Cortex of kidney (tissue), 1 donor: ENCODE results near the gene REXO1.

Source experiments
- DNase-seq: peaks from one replicate; lab custom pipeline; 2025; lab: John Stamatoyannopoulos, UW

REXO1 gene

GRCh38 chr19:1790054-1790792 lies 58.1 kb downstream of the REXO1 start:
- no peak for DNase-seq

GRCh38 chr19:1789261-1790041 lies 58.8 kb downstream of the REXO1 start:
- no peak for DNase-seq

- DNase-seq, result no peak
These were observed 61.2 kb downstream of the REXO1 start for GRCh38 chr19:1787116-1787515.

DNA sequence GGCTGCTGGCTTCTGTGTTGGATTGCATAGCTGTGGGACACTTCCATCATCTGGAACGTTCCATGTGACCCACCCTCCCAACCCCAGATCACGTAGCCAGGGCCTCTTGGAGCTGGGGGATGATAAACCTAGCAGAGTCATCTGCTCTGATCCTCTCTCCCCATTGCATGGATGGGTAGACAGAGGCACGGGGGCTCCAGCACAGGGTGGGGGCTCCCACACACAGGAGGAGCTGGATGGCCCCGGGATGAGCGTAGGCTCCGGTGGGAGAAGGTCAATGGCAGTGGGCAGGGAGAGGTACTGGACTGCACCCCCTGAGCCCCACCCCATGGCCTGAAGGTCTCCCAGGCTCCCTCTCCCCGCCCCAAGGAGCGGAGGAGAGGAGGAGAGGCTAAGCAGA lies 61.6 kb downstream of the REXO1 start:
- DNase-seq, result no peak

DNA sequence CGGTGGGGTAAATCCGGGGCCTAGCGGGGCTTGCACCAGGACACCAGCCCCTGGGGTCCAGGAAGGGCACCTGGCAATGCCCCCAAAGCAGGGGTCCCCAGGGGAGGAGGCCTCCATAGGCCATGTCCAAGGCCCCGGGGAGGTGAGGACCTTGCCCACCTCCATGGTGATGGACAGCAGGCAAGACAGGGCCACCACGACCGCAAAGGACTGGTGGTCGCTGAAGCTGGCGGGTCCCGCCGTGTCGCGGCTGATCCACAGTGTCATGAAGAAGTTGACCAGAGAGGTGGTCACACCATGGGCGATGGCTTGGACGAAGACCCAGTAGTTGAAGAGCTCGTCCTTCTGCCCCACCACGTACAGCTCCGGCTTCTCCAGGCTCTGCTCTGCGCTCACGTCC lies 63.0 kb downstream of the REXO1 start:
- no peak for DNase-seq

- no peak for DNase-seq
These were observed 64.4 kb downstream of the REXO1 start for GRCh38 chr19:1783874-1784273.

DNA sequence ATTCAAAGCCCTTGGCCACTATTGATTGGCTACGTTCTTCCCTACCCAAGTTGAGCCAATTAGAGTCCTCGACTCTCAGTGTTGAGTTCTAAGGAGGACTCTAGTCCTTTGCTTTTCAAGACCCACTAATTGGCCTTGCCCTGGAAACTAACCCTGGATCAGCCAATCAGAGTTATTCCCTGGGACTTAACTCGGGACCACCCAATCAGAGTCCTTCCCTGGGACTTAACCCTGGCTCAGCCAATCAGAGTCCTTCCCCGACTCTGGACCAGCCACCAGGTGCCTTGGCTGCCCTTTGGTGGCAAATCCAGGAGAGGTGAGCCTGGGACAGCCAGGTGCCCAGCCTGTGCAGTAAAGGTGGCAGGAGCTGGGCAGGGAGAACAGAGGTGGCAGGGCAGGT lies 64.9 kb downstream of the REXO1 start:
- DNase-seq, result no peak

- DNase-seq, result no peak
These were observed 65.8 kb downstream of the REXO1 start for GRCh38 chr19:1782521-1782920.

GRCh38 chr19:1780272-1780958 lies 67.9 kb downstream of the REXO1 start:
- no peak for DNase-seq

DNA sequence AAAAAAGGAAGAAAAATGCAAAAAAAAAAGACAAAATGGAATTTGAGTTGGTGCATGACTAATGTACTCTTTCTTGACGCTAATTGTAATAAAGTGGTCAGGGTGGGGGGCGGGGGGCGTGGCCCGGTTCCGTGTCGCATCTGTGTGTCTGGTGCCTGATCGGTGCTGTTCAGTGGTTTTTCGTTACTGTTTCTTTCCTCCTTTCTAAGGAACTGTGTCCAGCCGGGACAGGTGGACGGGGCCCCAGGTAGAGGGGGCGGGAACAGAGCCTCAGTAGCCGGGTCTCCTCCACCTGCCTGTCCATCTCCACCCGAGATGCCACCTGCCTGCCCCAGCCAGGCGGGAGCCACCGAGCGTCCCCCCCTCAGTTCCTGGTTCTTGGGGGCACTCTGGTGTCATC lies 68.7 kb downstream of the REXO1 start:
- DNase-seq, result no peak

GRCh38 chr19:1777149-1777548 lies 71.1 kb downstream of the REXO1 start:
- no peak for DNase-seq

GRCh38 chr19:1776606-1777147 lies 71.6 kb downstream of the REXO1 start:
- no peak for DNase-seq

GRCh38 chr19:1775951-1776605 lies 72.2 kb downstream of the REXO1 start:
- no peak for DNase-seq

DNA sequence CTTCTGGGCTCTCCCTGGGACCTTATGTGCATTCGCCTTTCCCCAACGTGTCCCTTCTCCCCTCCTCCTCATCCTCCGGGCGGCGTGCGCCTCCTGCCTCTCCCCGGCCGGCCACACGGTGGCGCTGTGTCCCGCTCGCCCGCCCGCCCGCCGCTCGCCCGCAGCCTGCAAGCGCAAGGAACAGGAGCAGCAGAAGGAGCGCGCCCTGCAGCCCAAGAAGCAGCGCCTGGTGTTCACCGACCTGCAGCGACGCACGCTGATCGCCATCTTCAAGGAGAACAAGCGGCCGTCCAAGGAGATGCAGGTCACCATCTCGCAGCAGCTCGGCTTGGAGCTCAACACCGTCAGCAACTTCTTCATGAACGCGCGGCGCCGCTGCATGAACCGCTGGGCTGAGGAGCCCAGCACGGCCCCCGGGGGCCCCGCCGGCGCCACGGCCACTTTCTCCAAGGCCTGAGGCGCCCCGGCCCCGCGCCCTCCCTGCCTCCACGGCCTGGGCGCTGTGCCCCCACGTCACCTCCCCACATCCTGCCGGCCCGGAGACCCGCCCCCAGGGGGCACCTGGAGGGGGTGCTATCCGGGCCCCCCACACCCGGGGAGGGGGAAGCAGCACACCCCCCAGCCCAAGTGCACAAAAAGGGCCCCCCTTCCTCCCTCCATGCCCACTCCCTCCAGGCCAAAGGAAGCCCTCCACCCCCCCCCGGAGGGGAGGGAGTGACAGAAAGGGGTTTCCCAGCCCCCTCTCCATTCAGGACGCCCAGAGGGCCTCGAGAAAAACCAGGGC lies 73.1 kb downstream of the REXO1 start:
- no peak for DNase-seq

GRCh38 chr19:1773184-1773583 lies 75.1 kb downstream of the REXO1 start:
- no peak for DNase-seq

DNA sequence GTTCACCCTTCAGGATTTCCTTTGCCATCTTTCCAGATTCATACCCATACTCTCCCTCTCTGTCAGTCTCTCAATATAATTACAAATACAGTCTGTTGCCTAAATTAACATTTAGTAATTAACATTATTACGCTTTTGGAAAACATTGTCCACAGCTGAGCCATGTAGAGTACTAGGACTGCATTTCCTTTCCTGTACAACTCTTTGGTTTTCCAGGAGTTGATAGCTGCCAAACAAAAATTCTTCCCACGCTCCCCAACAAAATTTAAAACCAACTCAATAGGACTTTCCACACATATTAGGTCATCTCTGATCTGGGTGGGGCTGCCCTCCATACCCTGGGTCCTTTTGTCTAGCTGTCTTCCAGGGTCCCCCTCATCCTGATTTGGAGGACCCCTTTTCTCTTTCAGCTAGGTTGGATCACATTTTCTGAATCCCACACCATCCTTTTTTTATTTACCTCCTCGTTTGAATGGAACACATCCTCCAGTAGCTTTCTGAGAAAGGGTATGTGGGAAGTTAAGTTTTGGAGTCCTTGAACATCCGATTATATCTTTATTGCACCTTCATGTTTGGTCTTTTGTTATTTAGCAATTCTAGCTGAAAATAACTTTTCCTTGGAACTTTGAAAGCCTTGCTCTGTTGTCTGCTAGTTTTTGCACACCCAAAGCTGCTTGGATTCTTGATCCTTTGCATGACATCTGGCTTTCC lies 77.3 kb downstream of the REXO1 start:
- DNase-seq, result no peak

- DNase-seq, result no peak
These were observed 78.7 kb downstream of the REXO1 start for GRCh38 chr19:1769645-1769985.

- no peak for DNase-seq
These were observed 79.2 kb downstream of the REXO1 start for GRCh38 chr19:1768918-1769644.

DNA sequence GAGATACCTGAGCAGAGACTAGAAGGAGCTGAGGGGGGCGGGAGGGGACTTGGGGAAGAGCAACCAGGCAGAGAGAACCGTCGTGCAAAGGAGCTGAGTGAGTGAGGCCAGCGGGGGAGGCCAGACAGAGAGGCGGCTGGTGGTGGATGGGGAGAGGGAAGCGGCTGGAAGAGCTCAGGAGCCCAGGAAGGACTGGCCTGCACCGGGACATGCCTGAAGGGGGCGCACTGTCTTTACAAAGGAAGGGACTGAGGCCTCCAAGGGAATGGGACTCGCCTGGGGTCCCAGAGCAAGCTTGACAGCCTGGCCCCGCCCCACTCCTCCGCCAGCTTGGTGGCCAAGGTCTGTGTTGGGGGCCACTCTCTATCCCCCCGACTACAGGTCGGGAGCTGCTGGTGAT lies 80.0 kb downstream of the REXO1 start:
- no peak for DNase-seq

- no peak for DNase-seq
These were observed 80.8 kb downstream of the REXO1 start for GRCh38 chr19:1767464-1767933.
